ENCODE results near the gene ANKRD6.

ANKRD6 gene

GRCh38 chr6:89597372-89597771, 164.4 kb downstream of the ANKRD6 start:
- no peak overlapping the region for H3K4me3 ChIP-seq (ENCODE audit: low read depth, low read length)
- no peak overlapping the region for H3K9ac ChIP-seq (ENCODE audit: low read depth, low read length)
- no peaks in the 10 kb centered on the region for H3K9me3 ChIP-seq (ENCODE audit: control insufficient read depth, insufficient read depth, low read length)
- no peaks in the 10 kb centered on the region for H3K36me3 ChIP-seq (ENCODE audit: control insufficient read depth, insufficient read depth, low read length)
- no peaks in the 10 kb centered on the region for H3K27me3 ChIP-seq (ENCODE audit: control insufficient read depth, insufficient read depth, low read length)
- no peaks in the 10 kb centered on the region for H3K4me1 ChIP-seq (ENCODE audit: control insufficient read depth, insufficient read depth, low read length)

GRCh38 chr6:89597988-89598387, 165.0 kb downstream of the ANKRD6 start:
- Histone ChIP-seq H3K36me3 (ENCODE audit: control insufficient read depth, insufficient read depth, low read length) (no peaks in the 10 kb centered on the region), H3K27me3 (ENCODE audit: control insufficient read depth, insufficient read depth, low read length) (no peaks in the 10 kb centered on the region), H3K4me1 (ENCODE audit: control insufficient read depth, insufficient read depth, low read length) (no peaks in the 10 kb centered on the region), H3K9me3 (ENCODE audit: control insufficient read depth, insufficient read depth, low read length) (no peaks in the 10 kb centered on the region), H3K4me3 (ENCODE audit: low read depth, low read length) (no peak overlapping the region), H3K9ac (ENCODE audit: low read depth, low read length) (no peak overlapping the region)

GRCh38 chr6:89599727-89600126, 166.8 kb downstream of the ANKRD6 start:
- no peak overlapping the region for H3K9ac ChIP-seq (ENCODE audit: low read depth, low read length)
- no peaks in the 10 kb centered on the region for H3K36me3 ChIP-seq (ENCODE audit: control insufficient read depth, insufficient read depth, low read length)
- no peak overlapping the region for H3K4me3 ChIP-seq (ENCODE audit: low read depth, low read length)
- no peaks in the 10 kb centered on the region for H3K9me3 ChIP-seq (ENCODE audit: control insufficient read depth, insufficient read depth, low read length)
- no peaks in the 10 kb centered on the region for H3K27me3 ChIP-seq (ENCODE audit: control insufficient read depth, insufficient read depth, low read length)
- no peaks in the 10 kb centered on the region for H3K4me1 ChIP-seq (ENCODE audit: control insufficient read depth, insufficient read depth, low read length)

GRCh38 chr6:89602166-89602565, 169.2 kb downstream of the ANKRD6 start:
- Histone ChIP-seq H3K9ac (ENCODE audit: low read depth, low read length) (no peak overlapping the region), H3K27me3 (ENCODE audit: control insufficient read depth, insufficient read depth, low read length) (no peaks in the 10 kb centered on the region), H3K4me1 (ENCODE audit: control insufficient read depth, insufficient read depth, low read length) (no peaks in the 10 kb centered on the region), H3K4me3 (ENCODE audit: low read depth, low read length) (no peak overlapping the region), H3K36me3 (ENCODE audit: control insufficient read depth, insufficient read depth, low read length) (no peaks in the 10 kb centered on the region), H3K9me3 (ENCODE audit: control insufficient read depth, insufficient read depth, low read length) (no peaks in the 10 kb centered on the region)

- Histone ChIP-seq H3K27me3 (ENCODE audit: control insufficient read depth, insufficient read depth, low read length) (no peaks in the 10 kb centered on the region), H3K4me1 (ENCODE audit: control insufficient read depth, insufficient read depth, low read length) (no peaks in the 10 kb centered on the region), H3K9ac (ENCODE audit: low read depth, low read length) (no peak overlapping the region), H3K4me3 (ENCODE audit: low read depth, low read length) (no peak overlapping the region), H3K9me3 (ENCODE audit: control insufficient read depth, insufficient read depth, low read length) (no peaks in the 10 kb centered on the region), H3K36me3 (ENCODE audit: control insufficient read depth, insufficient read depth, low read length) (no peaks in the 10 kb centered on the region)
Observed at GRCh38 chr6:89604653-89605052, 171.7 kb downstream of the ANKRD6 start.

- H3K9ac ChIP-seq (ENCODE audit: low read depth, low read length) = no peak overlapping the region
- H3K36me3 ChIP-seq (ENCODE audit: control insufficient read depth, insufficient read depth, low read length) = no peaks in the 10 kb centered on the region
- H3K4me3 ChIP-seq (ENCODE audit: low read depth, low read length) = no peak overlapping the region
- no peaks in the 10 kb centered on the region for H3K4me1 ChIP-seq (ENCODE audit: control insufficient read depth, insufficient read depth, low read length)
- H3K9me3 ChIP-seq (ENCODE audit: control insufficient read depth, insufficient read depth, low read length) = no peaks in the 10 kb centered on the region
- no peaks in the 10 kb centered on the region for H3K27me3 ChIP-seq (ENCODE audit: control insufficient read depth, insufficient read depth, low read length)
Observed at GRCh38 chr6:89605861-89606260, 172.9 kb downstream of the ANKRD6 start.

GRCh38 chr6:89610149-89610642, 177.2 kb downstream of the ANKRD6 start:
- Histone ChIP-seq H3K9ac (ENCODE audit: low read depth, low read length) (no peak overlapping the region), H3K36me3 (ENCODE audit: control insufficient read depth, insufficient read depth, low read length) (no peaks in the 10 kb centered on the region), H3K27me3 (ENCODE audit: control insufficient read depth, insufficient read depth, low read length) (no peaks in the 10 kb centered on the region), H3K4me1 (ENCODE audit: control insufficient read depth, insufficient read depth, low read length) (no peaks in the 10 kb centered on the region), H3K4me3 (ENCODE audit: low read depth, low read length) (no peak overlapping the region), H3K9me3 (ENCODE audit: control insufficient read depth, insufficient read depth, low read length) (no peaks in the 10 kb centered on the region)

- no peaks in the 10 kb centered on the region for H3K27me3 ChIP-seq (ENCODE audit: control insufficient read depth, insufficient read depth, low read length)
- no peak overlapping the region for H3K4me3 ChIP-seq (ENCODE audit: low read depth, low read length)
- no peaks in the 10 kb centered on the region for H3K9me3 ChIP-seq (ENCODE audit: control insufficient read depth, insufficient read depth, low read length)
- no peaks in the 10 kb centered on the region for H3K36me3 ChIP-seq (ENCODE audit: control insufficient read depth, insufficient read depth, low read length)
- H3K9ac ChIP-seq (ENCODE audit: low read depth, low read length) = no peak overlapping the region
- no peaks in the 10 kb centered on the region for H3K4me1 ChIP-seq (ENCODE audit: control insufficient read depth, insufficient read depth, low read length)
Observed at GRCh38 chr6:89611666-89612065, 178.7 kb downstream of the ANKRD6 start.

GRCh38 chr6:89612121-89612520, 179.2 kb downstream of the ANKRD6 start:
- Histone ChIP-seq H3K27me3 (ENCODE audit: control insufficient read depth, insufficient read depth, low read length) (no peaks in the 10 kb centered on the region), H3K4me3 (ENCODE audit: low read depth, low read length) (no peak overlapping the region), H3K9me3 (ENCODE audit: control insufficient read depth, insufficient read depth, low read length) (no peaks in the 10 kb centered on the region), H3K36me3 (ENCODE audit: control insufficient read depth, insufficient read depth, low read length) (no peaks in the 10 kb centered on the region), H3K4me1 (ENCODE audit: control insufficient read depth, insufficient read depth, low read length) (no peaks in the 10 kb centered on the region), H3K9ac (ENCODE audit: low read depth, low read length) (no peak overlapping the region)

- Histone ChIP-seq H3K36me3 (ENCODE audit: control insufficient read depth, insufficient read depth, low read length) (no peaks in the 10 kb centered on the region), H3K27me3 (ENCODE audit: control insufficient read depth, insufficient read depth, low read length) (no peaks in the 10 kb centered on the region), H3K4me1 (ENCODE audit: control insufficient read depth, insufficient read depth, low read length) (no peaks in the 10 kb centered on the region), H3K9me3 (ENCODE audit: control insufficient read depth, insufficient read depth, low read length) (no peaks in the 10 kb centered on the region), H3K4me3 (ENCODE audit: low read depth, low read length) (no peak overlapping the region), H3K9ac (ENCODE audit: low read depth, low read length) (no peak overlapping the region)
Observed at GRCh38 chr6:89613790-89614189, 180.8 kb downstream of the ANKRD6 start.

GRCh38 chr6:89615882-89616281, 182.9 kb downstream of the ANKRD6 start:
- H3K4me1 ChIP-seq (ENCODE audit: control insufficient read depth, insufficient read depth, low read length) = no peaks in the 10 kb centered on the region
- no peaks in the 10 kb centered on the region for H3K9me3 ChIP-seq (ENCODE audit: control insufficient read depth, insufficient read depth, low read length)
- no peaks in the 10 kb centered on the region for H3K36me3 ChIP-seq (ENCODE audit: control insufficient read depth, insufficient read depth, low read length)
- no peak overlapping the region for H3K4me3 ChIP-seq (ENCODE audit: low read depth, low read length)
- H3K27me3 ChIP-seq (ENCODE audit: control insufficient read depth, insufficient read depth, low read length) = no peaks in the 10 kb centered on the region
- no peak overlapping the region for H3K9ac ChIP-seq (ENCODE audit: low read depth, low read length)

GRCh38 chr6:89616531-89616930, 183.6 kb downstream of the ANKRD6 start:
- Histone ChIP-seq H3K4me1 (ENCODE audit: control insufficient read depth, insufficient read depth, low read length) (no peaks in the 10 kb centered on the region), H3K36me3 (ENCODE audit: control insufficient read depth, insufficient read depth, low read length) (no peaks in the 10 kb centered on the region), H3K9ac (ENCODE audit: low read depth, low read length) (no peak overlapping the region), H3K27me3 (ENCODE audit: control insufficient read depth, insufficient read depth, low read length) (no peaks in the 10 kb centered on the region), H3K4me3 (ENCODE audit: low read depth, low read length) (no peak overlapping the region), H3K9me3 (ENCODE audit: control insufficient read depth, insufficient read depth, low read length) (no peaks in the 10 kb centered on the region)

GRCh38 chr6:89618026-89618425, 185.1 kb downstream of the ANKRD6 start:
- no peaks in the 10 kb centered on the region for H3K9me3 ChIP-seq (ENCODE audit: control insufficient read depth, insufficient read depth, low read length)
- H3K9ac ChIP-seq (ENCODE audit: low read depth, low read length) = no peak overlapping the region
- no peak overlapping the region for H3K4me3 ChIP-seq (ENCODE audit: low read depth, low read length)
- no peaks in the 10 kb centered on the region for H3K4me1 ChIP-seq (ENCODE audit: control insufficient read depth, insufficient read depth, low read length)
- no peaks in the 10 kb centered on the region for H3K27me3 ChIP-seq (ENCODE audit: control insufficient read depth, insufficient read depth, low read length)
- H3K36me3 ChIP-seq (ENCODE audit: control insufficient read depth, insufficient read depth, low read length) = no peaks in the 10 kb centered on the region
